SU-DHL-6 (cell line): ENCODE measurements around the gene AGAP1.

Experiments used
- H2AFZ ChIP-seq: fragments of 200-600 bp; sonication (generic); 2 replicates; pipeline ENCODE4 v1.6.1; 2014; ENCODE audit warnings: low read depth, mild to moderate bottlenecking, moderate library complexity, mixed read lengths, antibody characterized with exemption, low read length; ENCODE audit not compliant: severe bottlenecking
- H3F3A ChIP-seq: fragments of 200-600 bp; shearing (Covaris generic); 2 replicates; pipeline ENCODE4 v1.6.0; 2016; ENCODE audit warnings: antibody characterized with exemption, mild to moderate bottlenecking; ENCODE audit not compliant: insufficient read depth
- H3K27ac ChIP-seq: fragments of 200-600 bp; sonication (generic); 2 replicates; pipeline ENCODE4 v1.5.1; 2016; ENCODE audit warnings: low read depth, mild to moderate bottlenecking, low read length, moderate library complexity, mixed read lengths
- H3K27me3 ChIP-seq: fragments of 200-600 bp; sonication (generic), shearing (Covaris generic); 2 replicates; pipeline ENCODE4 v1.6.0; 2014; ENCODE audit warnings: mild to moderate bottlenecking, low read length
- H3K36me3 ChIP-seq: fragments of 200-600 bp; sonication (generic); 2 replicates; pipeline ENCODE4 v1.6.1; 2014; ENCODE audit warnings: mild to moderate bottlenecking, low read length, mixed read lengths
- H3K4me2 ChIP-seq: fragments of 300-600, 200-600 bp; shearing (Covaris generic), sonication (generic); 2 replicates; pipeline ENCODE4 v1.6.0; 2014; ENCODE audit warnings: low read length, low read depth, mild to moderate bottlenecking; ENCODE audit not compliant: poor library complexity, severe bottlenecking
- H3K4me3 ChIP-seq: fragments of 200-600 bp; sonication (generic); 2 replicates; pipeline ENCODE4 v1.5.1; 2014; ENCODE audit warnings: antibody characterized with exemption, low read length, mild to moderate bottlenecking, mixed read lengths; ENCODE audit not compliant: insufficient read depth, poor library complexity, severe bottlenecking
- H3K79me2 ChIP-seq: fragments of 200-600 bp; sonication (generic); 2 replicates; pipeline ENCODE4 v1.6.1; 2014; ENCODE audit warnings: mild to moderate bottlenecking, low read length, moderate library complexity; ENCODE audit not compliant: insufficient read depth
- H3K9ac ChIP-seq: fragments of 200-600 bp; sonication (generic); 2 replicates; pipeline ENCODE4 v1.7.0; 2014; ENCODE audit warnings: mild to moderate bottlenecking, low read length
- H3K9me2 ChIP-seq: fragments of 200-600 bp; sonication (generic); replicated peaks from 2 replicates; pipeline ENCODE4 v1.6.1; 2014; ENCODE audit warnings: low read length; ENCODE audit not compliant: insufficient read depth
- H3K9me3 ChIP-seq: fragments of 200-600 bp; sonication (generic); 2 replicates; pipeline ENCODE4 v1.6.1; 2014; ENCODE audit warnings: low read length, mixed read lengths; ENCODE audit not compliant: insufficient read depth
- H4K20me1 ChIP-seq: fragments of 200-600 bp; sonication (generic); 2 replicates; pipeline ENCODE4 v1.6.1; 2014; ENCODE audit warnings: low read depth, mild to moderate bottlenecking, antibody characterized with exemption, low read length, moderate library complexity, mixed read lengths
- EZH2phosphoT487 ChIP-seq: fragments of 200-600 bp; sonication (generic), shearing (Covaris generic); conservative IDR thresholded peaks from 2 replicates; pipeline ENCODE4 v1.6.1; 2018; ENCODE audit warnings: mild to moderate bottlenecking, antibody characterized with exemption, low read length, moderate library complexity, mixed read lengths
- TF ChIP-seq, protein P1 (sequence below): fragments of 200-600 bp; sonication (generic); IDR thresholded peaks from one replicate; pipeline ENCODE4 v1.5.1; 2017; ENCODE audit warnings: antibody characterized with exemption, mild to moderate bottlenecking, low read length, moderate library complexity; ENCODE audit not compliant: insufficient read depth, poor library complexity, severe bottlenecking

The AGAP1 gene

DNA sequence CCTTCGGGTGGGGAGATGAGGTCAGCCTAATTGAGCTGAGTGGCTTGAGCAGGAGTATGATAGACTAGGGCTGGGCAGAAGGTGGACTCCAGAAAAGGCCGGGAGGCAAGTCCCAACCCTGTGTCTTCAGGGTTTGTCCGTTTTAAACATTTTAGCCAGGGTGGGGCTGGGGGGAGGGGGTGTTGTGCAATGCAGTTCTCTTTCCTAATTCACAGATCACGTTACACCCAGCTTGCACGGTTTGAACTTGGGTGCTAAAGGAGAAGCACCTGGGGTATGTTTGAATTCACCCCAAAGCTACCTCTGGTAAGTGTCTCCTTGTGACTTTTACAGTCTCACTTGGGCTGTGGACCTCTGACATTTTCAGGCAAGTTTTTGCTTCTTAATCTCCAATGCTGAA, 233.3 kb downstream of the AGAP1 start:
- Histone ChIP-seq H3K9me3 (no peaks in the 10 kb centered on the region), H3K9me2 (no peaks in the 10 kb centered on the region), H4K20me1 (no peaks in the 10 kb centered on the region), H3K36me3 (no peaks in the 10 kb centered on the region), H3K9ac (no peak overlapping the region), H3K4me2 (no peak overlapping the region), H3K79me2 (no peaks in the 10 kb centered on the region), H3K4me3 (no peak overlapping the region), H2AFZ (no peak overlapping the region), H3K27me3 (no peaks in the 10 kb centered on the region), H3F3A (no peaks in the 10 kb centered on the region), H3K27ac (no peak overlapping the region)
- TF ChIP-seq EZH2phosphoT487: no peak
- TF ChIP-seq, protein P1, sequence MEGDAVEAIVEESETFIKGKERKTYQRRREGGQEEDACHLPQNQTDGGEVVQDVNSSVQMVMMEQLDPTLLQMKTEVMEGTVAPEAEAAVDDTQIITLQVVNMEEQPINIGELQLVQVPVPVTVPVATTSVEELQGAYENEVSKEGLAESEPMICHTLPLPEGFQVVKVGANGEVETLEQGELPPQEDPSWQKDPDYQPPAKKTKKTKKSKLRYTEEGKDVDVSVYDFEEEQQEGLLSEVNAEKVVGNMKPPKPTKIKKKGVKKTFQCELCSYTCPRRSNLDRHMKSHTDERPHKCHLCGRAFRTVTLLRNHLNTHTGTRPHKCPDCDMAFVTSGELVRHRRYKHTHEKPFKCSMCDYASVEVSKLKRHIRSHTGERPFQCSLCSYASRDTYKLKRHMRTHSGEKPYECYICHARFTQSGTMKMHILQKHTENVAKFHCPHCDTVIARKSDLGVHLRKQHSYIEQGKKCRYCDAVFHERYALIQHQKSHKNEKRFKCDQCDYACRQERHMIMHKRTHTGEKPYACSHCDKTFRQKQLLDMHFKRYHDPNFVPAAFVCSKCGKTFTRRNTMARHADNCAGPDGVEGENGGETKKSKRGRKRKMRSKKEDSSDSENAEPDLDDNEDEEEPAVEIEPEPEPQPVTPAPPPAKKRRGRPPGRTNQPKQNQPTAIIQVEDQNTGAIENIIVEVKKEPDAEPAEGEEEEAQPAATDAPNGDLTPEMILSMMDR: no peak

GRCh38 chr2:235727891-235728799, 234.3 kb downstream of the AGAP1 start:
- Histone ChIP-seq H3K4me2 (no peak overlapping the region), H4K20me1 (no peaks in the 10 kb centered on the region), H3F3A (no peaks in the 10 kb centered on the region), H2AFZ (no peak overlapping the region), H3K27ac (no peak overlapping the region), H3K4me3 (no peak overlapping the region), H3K9me2 (no peaks in the 10 kb centered on the region), H3K9ac (no peak overlapping the region), H3K79me2 (no peaks in the 10 kb centered on the region), H3K27me3 (no peaks in the 10 kb centered on the region), H3K9me3 (no peaks in the 10 kb centered on the region), H3K36me3 (no peaks in the 10 kb centered on the region)
- TF ChIP-seq, protein P1: no peak
- TF ChIP-seq EZH2phosphoT487: no peak

- H3K27ac ChIP-seq: no peak overlapping the region
- no peaks in the 10 kb centered on the region for H3K9me3 ChIP-seq
- H2AFZ ChIP-seq: no peak overlapping the region
- H3K9me2 ChIP-seq: no peaks in the 10 kb centered on the region
- no peaks in the 10 kb centered on the region for H3K36me3 ChIP-seq
- no peak for TF ChIP-seq EZH2phosphoT487
- TF ChIP-seq, protein P1: no peak
- no peaks in the 10 kb centered on the region for H3K27me3 ChIP-seq
- H3K4me3 ChIP-seq: no peak overlapping the region
- H3F3A ChIP-seq: no peaks in the 10 kb centered on the region
- no peak overlapping the region for H3K9ac ChIP-seq
- H3K4me2 ChIP-seq: no peak overlapping the region
- no peaks in the 10 kb centered on the region for H3K79me2 ChIP-seq
- H4K20me1 ChIP-seq: no peaks in the 10 kb centered on the region
Measured at GRCh38 chr2:235728800-235729556, 235.1 kb downstream of the AGAP1 start.
